Chondrocyte (in vitro differentiated cells): ENCODE data around the gene JMJD8. TPM values are rescaled to one million over a fixed set of nuclear protein-coding genes. Genes with fewer than 3 reads are reported as not detected.

Source experiments
- DNase-seq: peaks from one replicate; pipeline ENCODE4 v3.0.0; 2021; ENCODE audit warnings: mixed read lengths, low spot score
- H3K27ac Mint-ChIP-seq: one replicate; pipeline ENCODE4 v1.8.0; 2021; ENCODE audit warnings: mild to moderate bottlenecking, moderate library complexity, mixed read lengths; ENCODE audit not compliant: unreplicated experiment
- H3K27me3 Mint-ChIP-seq: 2 replicates; pipeline ENCODE4 v1.8.0; 2021; ENCODE audit warnings: low read depth, mixed read lengths
- H3K36me3 Mint-ChIP-seq: 2 replicates; pipeline ENCODE4 v1.8.0; 2021; ENCODE audit warnings: low read depth, mixed read lengths
- H3K4me1 Mint-ChIP-seq: 2 replicates; pipeline ENCODE4 v1.8.0; 2021; ENCODE audit warnings: low read depth, mild to moderate bottlenecking, mixed read lengths
- H3K4me3 Mint-ChIP-seq: one replicate; pipeline ENCODE4 v1.8.0; 2021; ENCODE audit warnings: mild to moderate bottlenecking, moderate library complexity, mixed read lengths; ENCODE audit not compliant: unreplicated experiment
- H3K9me3 Mint-ChIP-seq: 2 replicates; pipeline ENCODE4 v1.8.0; 2021; ENCODE audit warnings: low read depth, mixed read lengths
- CTCF ChIP-seq: fragments of 200-600 bp; sonication (generic); IDR thresholded peaks from 2 replicates; pipeline ENCODE4 v1.5.0; 2021; ENCODE audit warnings: antibody characterized with exemption, mild to moderate bottlenecking, moderate library complexity
- total RNA-seq: library from RNA; stranded (reverse); gene quantifications from 3 replicates; pipeline ENCODE4 v1.2.1, GENCODE V29; 2021

The JMJD8 gene
- total RNA-seq, 1 donor from 2014 or later: 39.2 TPM

- Mint-ChIP-seq H3K36me3 (peaks cover 10% of the 10 kb centered on the region), H3K4me3 (no peak overlapping the region), H3K9me3 (no peaks in the 10 kb centered on the region), H3K27ac (no peak overlapping the region), H3K27me3 (no peaks in the 10 kb centered on the region), H3K4me1 (peaks cover 30% of the 10 kb centered on the region)
- no peak for TF ChIP-seq CTCF
- no peak for DNase-seq
Observed at GRCh38 chr16:677316-678190, 6.6 kb downstream of the JMJD8 start.

GRCh38 chr16:676913-677312 is 7.2 kb downstream of the JMJD8 start:
- Mint-ChIP-seq H3K4me1 (peaks cover 25% of the 10 kb centered on the region), H3K36me3 (peaks cover 6% of the 10 kb centered on the region), H3K27ac (no peak overlapping the region), H3K9me3 (no peaks in the 10 kb centered on the region), H3K27me3 (no peaks in the 10 kb centered on the region), H3K4me3 (no peak overlapping the region)
- no peak for DNase-seq
- TF ChIP-seq CTCF: no peak

GRCh38 chr16:676565-676902 is 7.6 kb downstream of the JMJD8 start:
- H3K9me3 Mint-ChIP-seq: no peaks in the 10 kb centered on the region
- H3K36me3 Mint-ChIP-seq: peaks cover 3% of the 10 kb centered on the region
- DNase-seq: no peak
- no peak overlapping the region for H3K27ac Mint-ChIP-seq
- H3K4me1 Mint-ChIP-seq: peaks cover 21% of the 10 kb centered on the region
- no peaks in the 10 kb centered on the region for H3K27me3 Mint-ChIP-seq
- H3K4me3 Mint-ChIP-seq: no peak overlapping the region
- TF ChIP-seq CTCF: no peak

- H3K27me3 Mint-ChIP-seq: no peaks in the 10 kb centered on the region
Observed at GRCh38 chr16:675884-676564, 8.1 kb downstream of the JMJD8 start.

More at GRCh38 chr16:675884-676564, 8.1 kb downstream of the JMJD8 start:
- peaks cover 16% of the 10 kb centered on the region for H3K4me1 Mint-ChIP-seq
- no peak overlapping the region for H3K4me3 Mint-ChIP-seq
- no peak for DNase-seq
- H3K36me3 Mint-ChIP-seq: peaks cover 2% of the 10 kb centered on the region
- no peak for TF ChIP-seq CTCF
- H3K27ac Mint-ChIP-seq: no peak overlapping the region
- H3K9me3 Mint-ChIP-seq: no peaks in the 10 kb centered on the region
